HCT116 (cell line): ENCODE measurements around the gene THTPA. TPM values are rescaled to one million over a fixed set of nuclear protein-coding genes. Genes with fewer than 3 reads are reported as not detected.

ENCODE experiments used
- ATAC-seq: fragments of 200-7000 bp; cut with Tn5 transposase; 2 replicates; pipeline ENCODE4 v1.9.1; 2020; ENCODE audit warnings: mild to moderate bottlenecking, moderate library complexity
- BruUV-seq: library from RNA; stranded (reverse); fragments of 400-500 nt; replicated peaks from 2 replicates; lab custom pipeline; 2021; lab: Mats Ljungman, UMichigan
- CTCF ChIA-PET: fragments of 300-600 bp; sonication (Branson Sonifier 250); formaldehyde crosslinking; loops from one replicate; lab custom pipeline; 2021; ENCODE audit warnings: antibody characterized with exemption; lab: Charles Lee
- POLR2A ChIA-PET: fragments of 300-600, 350-600 bp; sonication (Branson Sonifier 250); formaldehyde crosslinking; loops from one replicate; lab custom pipeline; 2021; ENCODE audit warnings: antibody characterized with exemption; lab: Charles Lee
- RAD21 ChIA-PET, 2 experiments: fragments of 300-600 bp; sonication (Branson Sonifier 250); formaldehyde crosslinking; loops; one replicate each; lab custom pipeline; 2023; ENCODE audit warnings: low total read pairs in 2 of 2; ENCODE audit not compliant: uncharacterized antibody in 2 of 2, unreplicated experiment in 2 of 2, low non-redundant PET in 1 of 2; lab: Charles Lee
- DNase-seq: peaks from one replicate; pipeline ENCODE4 v3.0.0-alpha.2; 2010; ENCODE audit warnings: low read depth, low spot score
- H2AFZ ChIP-seq: fragments of 200-600 bp; shearing (Covaris generic), sonication (generic); 2 replicates; pipeline ENCODE4 v1.6.1; 2017; ENCODE audit warnings: low read depth, mixed run types, mixed read lengths, antibody characterized with exemption, low read length; ENCODE audit not compliant: poor library complexity, severe bottlenecking
- H3K27ac ChIP-seq: 2 replicates; pipeline ENCODE4 v1.5.1; 2012; ENCODE audit warnings: low read depth, low read length
- H3K27me3 ChIP-seq: fragments of 200-600 bp; sonication (generic); 2 replicates; pipeline ENCODE4 v1.6.1; 2016; ENCODE audit warnings: mixed run types, low read length, mixed read lengths; ENCODE audit not compliant: insufficient read depth
- H3K36me3 ChIP-seq, 2 experiments: fragments of 200-500 bp in 1 of 2; fragments of 200-600 bp in 1 of 2; sonication (Bioruptor generic) in 1 of 2; sonication (generic) in 1 of 2; 2 replicates each; pipeline versions ENCODE4 v1.5.1 to v1.6.1; 2014 to 2016; ENCODE audit warnings: low read length in 2 of 2, inconsistent platforms in 1 of 2, mixed read lengths in 1 of 2, mixed run types in 1 of 2; ENCODE audit not compliant: insufficient read depth in 2 of 2, control insufficient read depth in 1 of 2
- H3K4me1 ChIP-seq, 2 experiments: fragments of 200-600 bp in 1 of 2; sonication (generic) in 1 of 2; 2 replicates each; pipeline versions ENCODE4 v1.5.1 to v1.6.1; 2012 to 2017; ENCODE audit warnings: low read length in 2 of 2, inconsistent platforms in 1 of 2, mild to moderate bottlenecking in 1 of 2, mixed read lengths in 1 of 2, mixed run types in 1 of 2, moderate library complexity in 1 of 2; ENCODE audit not compliant: insufficient read depth in 2 of 2, control insufficient read depth in 1 of 2
- H3K4me2 ChIP-seq: fragments of 200-600 bp; sonication (generic); 2 replicates; pipeline ENCODE4 v1.6.1; 2017; ENCODE audit warnings: mixed run types, low read length, mixed read lengths
- H3K4me3 ChIP-seq, 2 experiments: fragments of 200-600 bp in 1 of 2; sonication (generic) in 1 of 2; replicated peaks in 1 of 2; 2 replicates each; pipeline ENCODE4 v1.5.1; 2011 to 2016; ENCODE audit warnings: low read length in 2 of 2, control low read depth in 1 of 2, low read depth in 1 of 2, mild to moderate bottlenecking in 1 of 2, mixed read lengths in 1 of 2, mixed run types in 1 of 2
- H3K79me2 ChIP-seq: fragments of 200-600 bp; sonication (generic); 2 replicates; pipeline ENCODE4 v1.6.1; 2017; ENCODE audit warnings: mild to moderate bottlenecking, mixed run types, low read length, moderate library complexity, mixed read lengths; ENCODE audit not compliant: insufficient read depth
- H3K9ac ChIP-seq: fragments of 200-600 bp; sonication (generic); 2 replicates; pipeline ENCODE4 v1.6.1; 2016; ENCODE audit warnings: low read length, mixed read lengths
- H3K9me2 ChIP-seq: fragments of 200-600 bp; sonication (generic), shearing (Covaris generic); 2 replicates; pipeline ENCODE4 v1.6.1; 2017; ENCODE audit warnings: mixed run types, mild to moderate bottlenecking, moderate library complexity; ENCODE audit not compliant: insufficient read depth
- H3K9me3 ChIP-seq, 2 experiments: fragments of 200-500 bp in 1 of 2; fragments of 200-600 bp in 1 of 2; sonication (Bioruptor generic) in 1 of 2; sonication (generic) in 1 of 2; 2 replicates each; pipeline ENCODE4 v1.6.1; 2014 to 2017; ENCODE audit warnings: low read length in 2 of 2, mixed read lengths in 2 of 2, inconsistent platforms in 1 of 2, low read depth in 1 of 2, mild to moderate bottlenecking in 1 of 2, mixed run types in 1 of 2, moderate library complexity in 1 of 2; ENCODE audit not compliant: control insufficient read depth in 1 of 2, insufficient read depth in 1 of 2
- H4K20me1 ChIP-seq: fragments of 200-600 bp; sonication (generic), shearing (Covaris generic); 2 replicates; pipeline ENCODE4 v1.6.1; 2017; ENCODE audit warnings: mixed run types, mild to moderate bottlenecking, moderate library complexity; ENCODE audit not compliant: insufficient read depth
- CBX3 ChIP-seq: IDR thresholded peaks from 2 replicates; pipeline ENCODE4 v1.6.1; 2012; ENCODE audit warnings: low read depth
- CEBPB ChIP-seq: IDR thresholded peaks from 2 replicates; pipeline ENCODE4 v1.6.1; 2012; ENCODE audit warnings: low read depth
- ELF1 ChIP-seq: IDR thresholded peaks from 2 replicates; pipeline ENCODE4 v1.6.1; 2012; ENCODE audit warnings: low read depth, borderline replicate concordance
- EZH2phosphoT487 ChIP-seq: fragments of 200-600 bp; IDR thresholded peaks from 2 replicates; pipeline ENCODE4 v1.6.1; 2018; ENCODE audit warnings: antibody characterized with exemption, borderline replicate concordance
- FOSL1 ChIP-seq: IDR thresholded peaks from 2 replicates; pipeline ENCODE4 v1.6.1; 2012; ENCODE audit warnings: low read depth
- POLR2A ChIP-seq: IDR thresholded peaks from 2 replicates; pipeline ENCODE4 v1.7.0; 2011; ENCODE audit warnings: borderline replicate concordance; ENCODE audit not compliant: insufficient read depth, insufficient read length; ENCODE audit errors: extremely low read depth
- POLR2AphosphoS5 ChIP-seq: IDR thresholded peaks from 2 replicates; pipeline ENCODE4 v1.6.1; 2011; ENCODE audit warnings: mild to moderate bottlenecking, low read depth, low read length, moderate library complexity
- RAD21 ChIP-seq: IDR thresholded peaks from 2 replicates; pipeline ENCODE4 v1.6.1; 2012; ENCODE audit warnings: low read depth, mild to moderate bottlenecking
- SP1 ChIP-seq: IDR thresholded peaks from 2 replicates; pipeline ENCODE4 v1.6.1; 2012; ENCODE audit warnings: low read depth
- SRF ChIP-seq: IDR thresholded peaks from 2 replicates; pipeline ENCODE4 v1.6.1; 2012; ENCODE audit warnings: low read depth
- TCF7L2 ChIP-seq: IDR thresholded peaks from 2 replicates; pipeline ENCODE4 v1.7.0; 2011; ENCODE audit warnings: borderline replicate concordance, inconsistent platforms; ENCODE audit not compliant: insufficient read depth, insufficient read length; ENCODE audit errors: extremely low read depth
- ZFX ChIP-seq: fragments of 450-650 bp; IDR thresholded peaks from 2 replicates; pipeline ENCODE4 v1.6.1; 2017
- ZNF274 ChIP-seq: fragments of 200-500 bp; sonication (Bioruptor generic); IDR thresholded peaks from 2 replicates; pipeline ENCODE4 v1.6.1; 2014; ENCODE audit warnings: mild to moderate bottlenecking, low read depth, low read length, inconsistent platforms
- intact Hi-C: fragments of 100-400 bp; cut with micrococcal nuclease; formaldehyde crosslinking; loops from 2 replicates; pipeline ENCODE4 v1.10.0; 2022
- total RNA-seq: library from RNA; stranded (reverse); gene quantifications from one replicate; pipeline ENCODE4 v1.2.1, GENCODE V29; 2021; ENCODE audit not compliant: unreplicated experiment
- TF ChIP-seq, protein P1 (sequence below): IDR thresholded peaks from 2 replicates; pipeline ENCODE4 v1.6.1; 2012
- TF ChIP-seq, protein P2 (sequence below): IDR thresholded peaks from 2 replicates; pipeline ENCODE4 v1.6.1; 2012; ENCODE audit warnings: low read depth

THTPA gene
- total RNA-seq, 1 experiment from 2014 or later: 5.8 TPM

DNA sequence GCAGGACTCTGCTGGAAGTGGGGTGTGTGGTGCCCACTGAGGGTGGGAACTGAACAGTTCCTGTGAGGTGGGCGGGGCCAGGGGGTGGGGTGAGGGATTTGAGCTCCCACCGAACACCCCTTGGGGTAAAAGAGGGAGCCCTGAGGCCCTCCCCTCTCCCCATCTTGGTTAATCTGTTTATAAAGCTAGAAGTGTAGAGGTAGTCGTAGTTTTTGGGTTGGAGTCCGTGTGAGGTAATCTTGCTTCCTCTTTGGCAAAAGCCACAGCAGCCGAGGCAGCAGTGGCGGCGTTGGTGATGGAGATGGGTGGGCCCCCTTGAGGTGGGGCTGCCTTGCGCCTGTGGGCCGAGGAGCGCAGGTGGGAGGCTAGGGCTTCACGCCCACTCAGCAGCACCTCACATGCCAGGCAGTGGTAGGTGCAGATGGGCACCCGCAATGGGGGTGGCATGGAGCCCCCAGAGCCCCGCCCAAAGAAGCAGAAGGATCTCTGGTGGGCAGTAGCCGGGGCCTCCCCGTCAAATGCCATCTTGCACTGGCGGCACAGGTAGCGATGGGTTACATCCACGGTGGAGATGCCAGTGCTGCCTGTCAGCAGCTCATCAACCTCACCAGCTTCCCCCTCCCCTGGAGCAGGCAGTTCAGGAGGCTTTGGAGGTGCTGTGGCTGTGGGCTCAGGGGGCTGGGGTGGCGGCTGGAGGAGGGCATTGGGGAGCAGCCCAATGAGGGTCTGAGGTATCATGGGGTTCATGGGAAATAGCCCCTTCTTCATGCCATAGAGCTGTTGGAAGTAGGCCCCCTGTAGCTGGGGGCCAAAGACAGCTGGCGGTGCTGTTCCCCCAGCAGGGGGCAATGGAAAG, 34.1 kb upstream of the THTPA start:
- intact Hi-C loops: no loop called here
- Histone ChIP-seq H3K27ac (no peak overlapping the region), H3K27me3 (no peaks in the 10 kb centered on the region), H3K4me3 (no peak overlapping the region), H3K4me2 (no peak overlapping the region), H3K9ac (no peak overlapping the region), H2AFZ (no peak overlapping the region), H3K9me3 (no peaks in the 10 kb centered on the region), H3K79me2 (no peaks in the 10 kb centered on the region), H3K4me1 (no peaks in the 10 kb centered on the region), H3K36me3 (no peaks in the 10 kb centered on the region; a peak in 1 of 4 replicates), H4K20me1 (no peaks in the 10 kb centered on the region), H3K9me2 (no peaks in the 10 kb centered on the region)
- no TSS peak for BruUV-seq
- TF ChIP-seq EZH2phosphoT487 (no peak), ZNF274 (no peak), FOSL1 (no peak), CBX3 (no peak), ZFX (no peak), TCF7L2 (no peak), POLR2AphosphoS5 (no peak), CEBPB (no peak)
- POLR2A ChIA-PET: no interaction called here
- CTCF ChIA-PET: no interaction called here
- ATAC-seq (no peak), DNase-seq (no peak)
- RAD21 ChIA-PET: interaction anchor here in 1 of 2 experiments (0.6 kb wide), 1 partner anchor 467 kb away, joined by 3 read pairs; no protein-coding TSS in a partner anchor

DNA sequence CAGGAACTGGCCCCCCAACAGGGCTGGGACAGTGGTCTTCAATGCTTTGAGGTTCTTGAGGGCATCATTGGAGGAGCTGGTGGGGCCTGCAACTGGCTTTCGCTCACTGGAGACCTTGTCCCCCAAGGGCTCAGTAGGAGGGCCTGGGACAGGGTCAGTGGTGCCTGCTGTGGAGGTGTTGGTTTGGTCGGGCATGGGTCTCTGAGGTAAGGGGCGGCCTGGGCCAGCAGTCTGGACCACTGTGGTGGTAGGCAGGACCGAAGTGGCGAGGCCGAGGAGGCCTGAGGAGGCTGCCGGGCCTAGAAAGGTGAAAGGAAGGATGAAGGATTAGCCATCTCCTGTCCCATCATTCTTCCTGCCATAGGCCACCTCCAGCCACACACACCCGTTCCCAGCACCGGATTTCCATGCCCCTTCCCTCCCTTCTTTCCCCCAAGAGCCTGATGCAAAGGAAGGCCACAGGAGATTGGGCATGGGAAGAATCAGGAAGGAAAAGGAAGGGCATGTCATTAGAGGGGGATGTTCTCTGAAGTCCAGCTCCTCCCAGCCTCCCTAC, 33.4 kb upstream of the THTPA start:
- Histone ChIP-seq H3K27me3 (no peaks in the 10 kb centered on the region), H3K4me2 (no peak overlapping the region), H3K27ac (no peak overlapping the region), H3K79me2 (no peaks in the 10 kb centered on the region), H3K9me3 (no peaks in the 10 kb centered on the region), H4K20me1 (no peaks in the 10 kb centered on the region), H3K4me3 (no peak overlapping the region), H3K4me1 (no peaks in the 10 kb centered on the region), H3K36me3 (no peaks in the 10 kb centered on the region; a peak in 1 of 4 replicates), H2AFZ (no peak overlapping the region), H3K9me2 (no peaks in the 10 kb centered on the region), H3K9ac (no peak overlapping the region)
- RAD21 ChIA-PET: no interaction called here
- DNase-seq (no peak), ATAC-seq (no peak)
- no TSS peak for BruUV-seq
- CTCF ChIA-PET: no interaction called here
- TF ChIP-seq, protein P1, sequence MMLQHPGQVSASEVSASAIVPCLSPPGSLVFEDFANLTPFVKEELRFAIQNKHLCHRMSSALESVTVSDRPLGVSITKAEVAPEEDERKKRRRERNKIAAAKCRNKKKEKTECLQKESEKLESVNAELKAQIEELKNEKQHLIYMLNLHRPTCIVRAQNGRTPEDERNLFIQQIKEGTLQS: no peak
- TF ChIP-seq, protein P2, sequence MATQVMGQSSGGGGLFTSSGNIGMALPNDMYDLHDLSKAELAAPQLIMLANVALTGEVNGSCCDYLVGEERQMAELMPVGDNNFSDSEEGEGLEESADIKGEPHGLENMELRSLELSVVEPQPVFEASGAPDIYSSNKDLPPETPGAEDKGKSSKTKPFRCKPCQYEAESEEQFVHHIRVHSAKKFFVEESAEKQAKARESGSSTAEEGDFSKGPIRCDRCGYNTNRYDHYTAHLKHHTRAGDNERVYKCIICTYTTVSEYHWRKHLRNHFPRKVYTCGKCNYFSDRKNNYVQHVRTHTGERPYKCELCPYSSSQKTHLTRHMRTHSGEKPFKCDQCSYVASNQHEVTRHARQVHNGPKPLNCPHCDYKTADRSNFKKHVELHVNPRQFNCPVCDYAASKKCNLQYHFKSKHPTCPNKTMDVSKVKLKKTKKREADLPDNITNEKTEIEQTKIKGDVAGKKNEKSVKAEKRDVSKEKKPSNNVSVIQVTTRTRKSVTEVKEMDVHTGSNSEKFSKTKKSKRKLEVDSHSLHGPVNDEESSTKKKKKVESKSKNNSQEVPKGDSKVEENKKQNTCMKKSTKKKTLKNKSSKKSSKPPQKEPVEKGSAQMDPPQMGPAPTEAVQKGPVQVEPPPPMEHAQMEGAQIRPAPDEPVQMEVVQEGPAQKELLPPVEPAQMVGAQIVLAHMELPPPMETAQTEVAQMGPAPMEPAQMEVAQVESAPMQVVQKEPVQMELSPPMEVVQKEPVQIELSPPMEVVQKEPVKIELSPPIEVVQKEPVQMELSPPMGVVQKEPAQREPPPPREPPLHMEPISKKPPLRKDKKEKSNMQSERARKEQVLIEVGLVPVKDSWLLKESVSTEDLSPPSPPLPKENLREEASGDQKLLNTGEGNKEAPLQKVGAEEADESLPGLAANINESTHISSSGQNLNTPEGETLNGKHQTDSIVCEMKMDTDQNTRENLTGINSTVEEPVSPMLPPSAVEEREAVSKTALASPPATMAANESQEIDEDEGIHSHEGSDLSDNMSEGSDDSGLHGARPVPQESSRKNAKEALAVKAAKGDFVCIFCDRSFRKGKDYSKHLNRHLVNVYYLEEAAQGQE: no peak
- TF ChIP-seq ZNF274: no peak
- TF ChIP-seq CEBPB: no peak
- TF ChIP-seq SRF: no peak
- no peak for TF ChIP-seq ELF1
- TF ChIP-seq RAD21: no peak
- no peak for TF ChIP-seq POLR2A
- TF ChIP-seq SP1: no peak
- POLR2A ChIA-PET: no interaction called here
- intact Hi-C loops: no loop called here
